DMS79 treated with DMSO at 0.1 percent for 48 hours (cell line): Measurements from ENCODE around the gene CARD11.

Experiments
- DNase-seq: peaks from one replicate; lab custom pipeline; 2025; lab: John Stamatoyannopoulos, UW

CARD11 gene

DNA sequence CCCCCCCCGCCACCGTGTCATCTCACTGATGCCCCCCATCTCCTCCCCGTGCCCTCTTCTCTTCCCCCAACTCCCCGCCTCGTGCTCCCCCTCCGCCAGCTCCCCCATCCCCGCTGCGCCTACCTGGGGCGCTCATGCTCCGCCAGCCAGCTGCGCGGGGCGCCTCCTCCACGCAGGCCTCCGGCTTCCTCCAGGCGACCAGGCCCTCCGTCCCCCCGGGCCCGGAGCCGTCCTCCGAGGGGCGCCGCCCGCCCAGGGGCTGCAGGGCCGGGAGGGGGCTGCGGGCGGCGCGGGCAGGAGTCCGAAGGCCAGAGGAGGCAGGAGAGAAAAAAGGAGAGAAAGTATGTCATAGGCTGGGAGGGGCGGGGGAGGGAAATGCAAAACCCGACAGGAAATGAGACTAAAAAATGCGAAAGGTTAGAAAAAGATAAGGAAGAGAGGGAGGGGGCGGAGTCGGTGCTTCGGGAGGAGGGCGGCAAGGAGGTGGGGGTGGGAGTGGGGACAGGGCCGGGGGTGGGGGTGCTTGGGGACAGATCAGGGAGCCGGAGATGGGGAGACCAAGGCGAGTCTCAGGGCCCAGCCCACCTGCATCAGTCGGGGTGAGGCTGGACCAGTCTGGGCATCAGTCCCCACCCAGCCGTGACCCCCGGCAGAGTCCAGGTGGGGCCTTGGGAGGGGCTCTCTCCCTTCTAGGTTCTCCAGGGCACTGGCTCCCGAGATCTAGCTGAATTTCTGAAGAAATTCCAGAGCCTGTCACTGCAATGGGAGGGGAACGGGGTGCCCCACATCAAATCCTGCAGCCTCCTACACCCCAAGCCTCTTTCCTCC is at the start of gene CARD11:
CARD11 (minus strand) TSS at position 324 of the 828 bp plus-strand sequence. CDS start 85,361 bp downstream, outside the sequence.
- no peak for DNase-seq

DNA sequence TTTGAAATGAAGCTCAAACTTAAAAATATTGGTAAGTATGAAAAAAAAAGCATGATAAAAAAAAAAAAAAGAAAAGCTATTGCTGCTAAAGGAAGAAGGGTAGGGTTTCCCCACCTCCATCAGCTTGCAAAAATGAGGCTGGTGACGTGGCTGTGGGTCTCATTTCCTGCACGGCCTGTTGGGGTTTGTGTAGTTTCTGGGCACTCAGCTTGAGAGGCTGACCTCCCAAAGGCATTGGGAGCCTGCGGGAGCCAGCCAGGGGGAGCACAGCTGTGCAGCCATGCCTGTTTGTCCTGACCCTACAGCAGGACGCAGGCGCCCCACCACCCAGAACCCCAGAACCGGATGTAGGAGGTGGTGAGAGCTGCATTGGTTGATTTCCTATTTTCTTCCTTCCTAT is 48.8 kb upstream of the CARD11 start:
- DNase-seq, result no peak

DNA sequence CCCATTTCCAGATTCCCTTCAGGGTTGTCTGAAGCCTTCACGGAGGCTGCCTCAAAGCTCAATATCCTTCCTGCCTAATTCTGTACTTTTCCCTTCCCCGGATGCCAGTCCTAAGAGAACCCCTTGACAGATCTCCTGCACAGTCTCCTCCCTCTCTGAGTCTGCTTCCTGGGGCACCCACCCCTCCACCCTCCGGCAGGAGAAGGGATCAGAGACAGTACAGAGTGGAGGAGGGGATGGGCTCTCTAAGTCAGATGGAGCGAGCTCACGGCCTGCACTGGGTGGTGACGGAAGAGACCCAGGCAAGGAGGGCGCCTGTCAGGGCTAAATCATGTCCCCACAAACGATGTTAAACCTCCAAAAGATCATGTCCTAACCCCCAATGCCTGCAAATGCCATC is 48.0 kb upstream of the CARD11 start:
- DNase-seq, result no peak

DNA sequence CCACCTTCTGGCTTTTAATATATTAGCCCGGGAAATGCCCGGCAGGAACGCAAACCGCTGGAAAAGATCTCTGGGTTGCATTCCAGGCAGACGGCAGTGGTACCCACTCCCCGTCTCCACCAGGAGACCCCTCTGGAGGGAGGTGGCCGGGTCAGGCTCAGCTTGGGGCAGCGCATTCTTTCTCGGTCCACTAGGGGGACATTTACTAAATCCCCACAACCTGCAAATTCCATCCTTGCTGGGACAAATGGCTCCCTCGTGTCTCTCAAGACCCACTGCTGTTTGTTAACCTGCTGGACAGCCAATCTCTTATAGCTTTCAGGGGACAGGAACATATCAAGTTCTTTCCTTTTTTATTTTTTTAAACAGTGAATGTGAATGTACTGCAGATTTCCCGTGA is 45.8 kb upstream of the CARD11 start:
- DNase-seq, result no peak

DNA sequence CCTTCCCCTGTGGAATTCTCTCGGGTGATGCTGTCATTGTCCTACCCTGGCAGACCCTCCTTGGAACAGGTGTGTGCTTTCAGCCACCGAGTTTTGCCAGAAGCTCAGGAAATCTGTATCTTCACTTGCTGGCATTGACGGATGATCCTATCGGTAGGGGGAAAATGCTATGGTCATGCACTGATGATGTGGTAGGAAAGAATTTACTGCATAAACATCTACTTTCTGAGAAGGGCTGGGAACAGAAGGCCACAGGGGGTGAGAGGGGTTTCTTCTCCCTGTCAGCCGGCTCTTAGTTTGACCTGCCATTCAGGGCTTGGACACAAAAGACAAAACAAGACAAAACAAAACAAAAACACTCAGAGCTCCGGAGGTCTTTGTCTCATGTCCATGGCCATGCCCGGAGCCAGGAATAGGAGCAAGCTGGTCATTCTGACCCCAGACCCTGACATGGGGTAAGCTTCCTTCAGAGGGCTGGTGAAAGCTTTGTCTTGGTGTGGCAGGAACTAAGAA is 43.6 kb upstream of the CARD11 start:
- DNase-seq, result no peak

DNA sequence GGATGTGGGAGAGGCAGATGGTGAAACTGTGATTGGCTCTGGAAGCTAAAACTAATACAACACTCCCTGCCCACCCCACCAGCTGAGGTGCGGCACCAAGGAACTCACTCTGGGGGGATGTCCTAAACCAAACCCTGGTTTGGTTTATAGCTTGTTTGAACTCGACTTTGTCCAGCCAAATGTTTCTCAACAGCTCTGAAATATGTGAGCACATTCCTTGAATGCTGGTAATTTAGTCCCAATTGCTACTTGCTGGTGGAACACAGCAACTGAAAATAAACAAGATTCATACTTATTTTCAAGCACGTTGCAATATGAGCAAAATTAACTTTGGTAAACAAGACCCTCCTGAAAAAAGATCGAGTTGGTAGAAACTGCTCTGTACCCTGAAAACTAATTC is 39.7 kb upstream of the CARD11 start:
- DNase-seq, result no peak

DNA sequence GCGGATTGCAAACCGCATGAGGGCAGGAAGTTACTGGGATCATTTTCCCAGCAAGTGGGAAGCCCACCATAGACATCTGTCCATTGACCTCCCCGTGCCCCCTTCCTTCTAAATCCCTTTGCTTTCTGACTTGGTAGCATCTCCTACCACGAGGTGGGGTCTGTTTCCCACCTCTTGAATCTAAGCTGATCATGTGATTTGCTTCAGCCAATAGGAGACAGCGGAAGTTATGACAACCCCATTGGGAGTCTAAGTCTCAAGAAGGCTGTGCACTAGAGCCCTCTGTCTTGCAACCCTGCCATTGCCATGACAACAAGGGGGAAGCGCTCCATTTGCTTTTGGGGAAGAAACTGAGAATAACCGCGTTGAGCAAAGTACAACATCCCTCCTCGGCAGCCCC is 39.2 kb upstream of the CARD11 start:
- no peak for DNase-seq

DNA sequence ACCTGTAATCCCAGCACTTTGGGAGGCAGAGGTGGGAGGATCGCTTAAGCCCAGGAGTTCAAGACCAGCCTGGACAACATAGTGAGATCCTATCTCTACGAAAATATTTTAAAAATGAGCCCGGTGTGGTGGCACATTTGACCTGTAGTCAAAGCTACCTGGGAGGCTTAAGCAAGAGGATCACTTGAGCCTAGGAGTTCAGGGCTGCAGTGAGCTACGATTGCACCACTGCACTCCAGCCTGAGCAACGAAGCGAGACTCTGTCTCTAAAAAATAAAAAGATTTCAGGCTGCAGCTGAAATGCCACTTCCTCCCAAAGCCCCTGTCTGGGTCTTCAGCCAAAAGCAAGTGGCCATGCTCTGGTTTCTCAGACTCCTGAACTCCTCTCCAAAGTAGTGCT is 38.7 kb upstream of the CARD11 start:
- DNase-seq, result no peak

DNA sequence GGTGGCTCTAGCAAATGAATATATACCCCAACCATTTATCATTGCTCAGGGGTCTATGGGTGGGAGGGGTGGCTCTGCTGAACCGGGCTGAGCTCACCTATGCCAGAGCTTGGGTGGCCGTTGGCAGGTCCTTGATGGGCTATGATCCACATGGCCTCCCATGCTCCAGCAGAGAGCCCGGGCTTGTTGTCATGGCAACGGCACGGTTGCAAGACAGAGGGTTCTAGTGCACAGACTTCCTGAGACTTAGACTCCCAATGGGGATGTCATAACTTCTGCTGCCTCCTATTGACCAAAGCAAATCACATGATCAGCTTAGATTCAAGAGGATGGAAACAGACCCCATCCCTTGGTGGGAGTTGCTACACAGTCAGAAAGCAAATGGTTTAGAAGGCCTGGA is 36.4 kb upstream of the CARD11 start:
- no peak for DNase-seq

DNA sequence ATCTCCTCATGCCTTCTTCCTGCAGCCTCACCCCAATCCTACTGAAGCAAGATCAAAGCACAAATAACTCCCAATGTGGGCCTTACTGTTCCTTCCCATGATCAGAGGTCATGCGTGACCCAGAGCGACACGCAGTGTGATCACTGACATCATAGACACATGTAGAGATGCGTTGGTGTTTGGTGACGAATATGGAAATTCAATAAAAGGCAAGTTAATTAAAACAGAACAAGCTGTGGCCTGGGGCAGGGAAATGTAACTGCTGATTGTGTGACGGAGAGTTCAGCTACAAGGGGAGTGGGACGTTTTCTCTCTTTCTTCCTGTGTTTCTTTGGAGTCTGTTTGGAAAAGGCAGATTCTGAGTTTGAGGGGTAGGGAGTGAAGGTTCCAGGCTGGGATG is 34.8 kb upstream of the CARD11 start:
- DNase-seq, result no peak

DNA sequence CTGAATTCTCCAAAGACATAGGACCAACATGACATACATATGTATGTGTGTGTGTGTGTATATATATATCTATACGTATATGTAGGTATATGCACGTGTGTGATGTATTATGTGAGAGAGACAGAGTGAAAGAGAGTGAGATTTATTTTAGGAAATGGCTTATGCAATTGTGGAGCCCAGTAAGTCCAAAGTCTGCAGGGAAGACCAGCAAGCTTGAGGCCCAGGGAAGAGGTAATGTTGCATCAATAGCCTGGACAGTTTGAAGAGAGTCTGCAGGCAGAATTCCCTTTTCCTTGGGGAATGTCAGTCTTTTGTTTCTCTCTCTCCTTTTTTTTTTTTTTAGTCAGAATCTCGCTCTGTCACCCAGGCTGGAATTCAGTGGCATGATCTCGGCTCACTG is 33.0 kb upstream of the CARD11 start:
- no peak for DNase-seq

DNA sequence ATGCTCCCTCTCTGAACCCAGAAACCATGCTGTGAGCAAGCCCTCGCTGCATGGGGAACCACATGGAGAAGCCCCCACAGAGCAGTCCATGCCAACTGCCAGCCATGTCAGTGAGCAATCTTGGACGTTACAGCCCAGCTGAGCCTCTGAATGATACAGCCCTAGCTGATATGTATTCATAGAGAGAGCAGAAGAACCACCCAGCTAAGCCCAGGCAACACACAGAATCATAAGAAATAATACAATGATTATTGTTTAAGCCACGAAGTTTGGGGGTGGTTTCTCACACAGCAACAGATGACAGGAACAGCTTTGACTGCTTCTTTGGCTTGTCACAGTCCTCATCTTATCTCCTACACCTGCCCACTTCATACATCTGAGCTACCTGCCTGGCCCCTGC is 32.5 kb upstream of the CARD11 start:
- no peak for DNase-seq

DNA sequence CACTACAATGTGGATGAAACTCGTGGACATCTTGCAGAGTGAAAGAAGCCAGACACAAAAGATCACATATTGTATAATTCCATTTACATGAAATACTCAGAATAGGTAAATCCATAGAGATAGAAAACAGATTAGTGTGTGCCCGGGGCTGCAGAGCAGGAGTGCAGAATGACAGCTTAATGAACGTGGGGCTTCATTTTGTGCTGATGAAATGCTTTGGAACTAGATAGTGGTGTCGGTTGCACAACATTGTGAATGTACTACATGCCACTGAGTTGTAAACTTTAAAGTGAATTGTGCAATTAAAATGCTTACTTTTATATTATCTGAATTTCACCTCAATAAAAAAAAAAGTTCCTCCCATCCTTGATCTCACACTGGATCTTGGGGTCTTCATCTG is 31.8 kb upstream of the CARD11 start:
- DNase-seq, result no peak

DNA sequence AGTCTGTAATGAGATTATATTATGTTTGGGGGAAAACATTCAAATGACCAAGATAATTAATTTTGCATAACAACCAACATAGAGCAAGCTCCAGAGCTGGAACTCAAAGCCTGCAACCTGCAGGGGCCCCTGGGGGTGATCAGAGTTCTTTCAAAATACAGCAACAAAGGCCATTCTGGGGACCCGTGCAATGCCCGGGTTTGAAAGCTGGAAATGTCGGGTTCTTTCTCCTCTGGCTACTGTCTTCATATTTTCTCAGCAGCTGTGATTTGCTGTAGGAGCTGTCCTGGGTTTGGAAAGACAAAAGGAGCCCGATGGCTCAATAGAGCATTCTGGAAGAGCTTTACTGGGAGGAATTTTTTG is 30.8 kb upstream of the CARD11 start:
- DNase-seq, result no peak

DNA sequence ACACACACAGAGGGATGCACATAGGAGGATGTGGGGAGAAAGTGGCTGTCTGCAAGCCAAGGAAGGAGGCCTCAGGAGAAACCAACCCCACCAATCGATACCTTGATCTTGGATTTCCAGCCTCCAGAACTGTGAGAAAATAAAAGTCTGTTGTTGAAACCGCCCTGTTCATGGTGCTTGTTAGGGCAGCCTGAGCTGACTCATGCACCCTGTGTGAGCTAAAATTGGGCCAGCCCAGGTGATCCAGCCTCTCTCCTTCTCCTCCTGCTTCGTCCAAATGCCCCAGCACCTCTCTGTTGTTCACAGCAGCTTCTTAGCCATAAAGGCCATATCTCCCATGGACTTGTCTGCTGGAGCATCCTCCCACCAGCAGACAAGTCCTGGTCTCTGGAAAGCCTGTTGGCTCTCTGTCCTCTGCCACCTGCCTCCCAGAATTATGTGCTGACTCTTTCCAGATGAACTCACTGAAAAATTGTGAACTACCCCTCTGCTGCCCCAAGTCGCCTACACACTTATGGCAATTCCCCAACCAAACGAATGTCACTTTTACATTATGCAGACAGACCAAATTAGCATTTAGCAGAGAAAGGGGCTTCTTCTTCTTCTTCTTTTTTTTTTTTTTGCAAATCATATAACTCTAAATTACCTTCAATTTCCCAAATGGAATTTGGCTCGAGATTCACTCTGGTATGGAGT is 30.2 kb upstream of the CARD11 start:
- no peak for DNase-seq

DNA sequence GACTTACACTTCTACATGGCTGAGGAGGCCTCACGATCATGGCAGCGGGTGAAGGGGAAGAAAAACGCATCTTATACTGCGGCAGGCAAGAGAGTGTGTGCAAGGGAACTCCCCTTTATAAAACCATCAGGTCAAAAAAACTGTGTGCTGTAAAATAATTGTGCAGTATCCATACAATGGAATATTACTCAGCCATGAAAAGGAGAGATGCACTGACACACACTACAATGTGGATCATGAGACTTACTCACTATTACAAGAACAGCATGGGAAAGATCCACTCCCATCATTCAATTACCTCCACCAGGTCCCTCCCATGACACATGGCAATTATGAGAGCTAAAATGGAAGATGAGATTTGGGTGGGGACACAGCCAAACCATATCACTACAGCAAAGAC is 27.2 kb upstream of the CARD11 start:
- DNase-seq, result no peak

DNA sequence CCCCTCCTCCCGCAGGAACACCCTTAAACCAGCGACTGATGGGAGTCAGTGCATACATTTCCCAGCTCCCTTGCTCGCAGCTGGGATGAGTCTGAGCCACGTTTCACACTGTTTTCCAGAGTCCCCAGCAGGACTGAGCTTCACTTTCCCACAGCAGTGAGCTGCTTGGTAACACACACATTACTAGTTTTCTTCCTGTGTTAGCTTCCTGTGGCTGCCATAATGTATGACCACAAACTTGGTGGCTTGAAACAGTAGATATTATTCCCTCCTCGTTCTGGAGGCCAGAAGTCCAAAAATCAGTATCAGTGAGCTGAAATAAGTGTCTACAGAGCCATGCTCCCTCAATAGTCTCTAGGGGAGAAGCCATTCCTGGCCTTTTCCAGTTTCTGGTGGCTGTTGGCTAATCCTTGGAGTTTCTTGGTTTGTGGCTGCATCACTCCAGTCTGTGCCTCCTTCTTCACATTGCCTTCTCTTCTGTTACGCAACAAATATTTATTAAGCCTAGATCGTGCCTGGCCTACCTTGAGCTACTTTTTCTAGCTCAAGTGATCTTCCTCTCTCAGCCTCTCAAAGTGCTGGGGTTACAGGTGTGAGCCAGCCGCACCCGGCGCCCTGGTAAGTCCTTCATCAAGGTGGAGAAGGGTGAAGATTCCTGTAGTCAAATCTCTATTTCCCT is 26.2 kb upstream of the CARD11 start:
- no peak for DNase-seq

DNA sequence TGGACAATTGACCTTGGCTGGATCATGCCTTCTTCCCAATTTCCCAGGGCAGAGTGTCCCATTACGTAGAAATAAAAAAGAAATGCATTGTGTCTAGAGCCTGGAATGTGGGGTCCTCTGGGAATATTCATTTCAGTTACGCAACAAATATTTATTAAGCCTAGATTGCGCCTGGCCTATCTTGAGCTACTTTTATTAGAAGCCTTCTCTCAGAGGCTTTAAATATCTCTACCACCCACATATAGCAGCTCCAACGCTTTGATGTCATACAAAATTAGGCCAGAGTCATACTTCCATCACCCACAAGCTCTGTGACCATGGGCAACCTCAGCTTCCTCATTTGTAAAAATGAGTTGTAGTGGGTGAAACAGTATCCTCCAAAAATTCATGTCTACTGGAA is 24.9 kb upstream of the CARD11 start:
- no peak for DNase-seq

DNA sequence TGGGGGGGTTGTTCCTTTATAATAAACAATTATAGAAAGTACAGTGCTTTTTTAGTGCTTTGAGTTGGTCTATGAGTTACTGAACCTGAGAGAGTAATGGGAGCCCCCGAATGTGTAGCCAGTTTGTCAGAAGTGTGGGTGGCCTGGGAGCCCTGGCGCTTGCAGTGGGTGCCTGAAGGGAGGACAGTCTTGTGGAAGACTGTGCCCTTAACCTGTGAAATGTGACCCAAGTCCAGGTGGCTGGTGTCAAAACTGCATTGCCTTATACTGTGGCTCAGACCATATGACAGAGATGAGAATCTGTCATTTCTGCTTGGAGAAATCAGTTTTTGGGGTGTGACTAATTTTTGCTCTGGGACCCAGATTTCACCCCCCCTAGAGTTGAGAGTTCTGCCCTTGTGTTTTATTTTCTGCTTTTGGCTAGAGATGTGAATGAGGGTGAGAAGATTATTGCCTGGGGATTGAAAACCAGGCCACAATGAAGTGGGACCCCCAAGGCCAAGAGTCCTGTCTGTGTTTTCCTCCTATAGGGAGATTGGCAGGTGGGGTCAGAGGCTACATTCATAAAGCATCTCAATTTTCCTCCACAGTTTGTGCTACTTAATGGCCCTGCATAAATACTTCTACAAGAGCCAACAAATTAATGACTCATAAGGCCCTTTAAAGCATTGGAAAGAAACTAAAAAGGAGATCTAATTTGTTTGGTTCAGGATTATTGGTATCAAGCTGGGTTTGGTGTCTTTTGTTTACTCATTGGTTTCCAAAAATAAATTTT is 24.1 kb upstream of the CARD11 start:
- DNase-seq, result peak; percentile 24

DNA sequence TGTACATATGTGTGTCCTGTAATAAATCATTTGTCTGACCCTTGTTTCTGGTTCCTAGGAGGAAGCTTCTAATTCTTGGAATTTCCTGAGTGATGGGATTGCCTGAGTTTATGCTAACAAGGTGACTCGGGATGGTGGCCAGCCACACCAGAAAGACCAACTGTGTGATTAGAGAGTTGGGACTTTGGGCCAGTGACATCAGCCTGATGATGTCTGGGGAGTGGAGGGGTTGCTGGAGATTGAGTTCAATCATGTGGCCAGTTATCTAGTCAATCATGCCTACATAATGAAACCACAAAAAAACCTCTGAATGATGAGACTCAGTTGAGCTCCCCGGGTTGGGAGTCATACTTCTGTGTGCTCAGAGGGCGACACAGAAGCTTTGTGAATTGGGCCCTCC is 23.5 kb upstream of the CARD11 start:
- DNase-seq, result no peak

DNA sequence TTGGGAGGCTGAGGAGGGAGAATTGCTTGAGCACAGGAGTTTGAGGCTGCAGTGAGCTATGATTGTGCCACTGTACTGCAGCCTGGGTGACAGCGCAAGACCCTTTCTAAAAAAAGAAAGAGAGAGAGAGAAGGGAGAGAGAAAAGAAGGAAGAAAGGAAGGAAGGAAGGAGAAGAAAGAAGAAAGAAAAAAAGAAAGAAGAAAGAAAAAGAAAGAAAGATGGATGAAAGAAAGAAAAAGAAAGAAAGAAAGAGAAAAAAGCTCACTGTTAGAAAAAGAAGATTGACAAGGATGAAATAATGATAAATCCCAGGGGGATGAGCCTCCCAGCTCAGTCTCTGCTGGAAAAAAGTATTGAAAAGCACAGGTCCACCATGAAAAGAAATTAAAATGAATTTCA is 22.8 kb upstream of the CARD11 start:
- DNase-seq, result no peak

DNA sequence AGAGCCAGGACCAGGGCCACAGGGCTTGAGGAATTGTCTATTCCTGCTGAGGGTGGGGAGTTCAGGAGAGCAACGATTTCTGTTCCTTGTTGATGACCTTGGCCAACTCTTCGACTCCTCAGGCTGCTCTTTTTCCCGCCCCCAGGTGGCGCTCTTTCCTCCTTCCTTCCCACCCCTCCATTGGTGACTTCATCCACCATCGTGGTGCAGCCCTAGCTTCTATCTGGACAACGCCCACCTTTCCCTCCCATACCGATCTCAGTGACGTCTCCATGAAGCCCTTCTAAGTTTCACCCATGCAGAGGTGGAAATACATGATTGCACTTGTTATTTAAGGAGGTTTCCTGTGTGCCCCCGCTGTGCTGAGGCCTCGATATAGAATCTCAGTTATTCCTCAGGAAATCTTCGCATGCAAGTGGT is 22.1 kb upstream of the CARD11 start:
- no peak for DNase-seq
